ENCODE data around the gene MRTFB. TPM values are rescaled to one million over a fixed set of nuclear protein-coding genes. Genes with fewer than 3 reads are reported as not detected.

Gene MRTFB
- total and polyA plus RNA-seq, 2 donors (not counting 1 experiment from before 2014, with no cell fraction given) = 8.8 to 9.8 TPM

DNA sequence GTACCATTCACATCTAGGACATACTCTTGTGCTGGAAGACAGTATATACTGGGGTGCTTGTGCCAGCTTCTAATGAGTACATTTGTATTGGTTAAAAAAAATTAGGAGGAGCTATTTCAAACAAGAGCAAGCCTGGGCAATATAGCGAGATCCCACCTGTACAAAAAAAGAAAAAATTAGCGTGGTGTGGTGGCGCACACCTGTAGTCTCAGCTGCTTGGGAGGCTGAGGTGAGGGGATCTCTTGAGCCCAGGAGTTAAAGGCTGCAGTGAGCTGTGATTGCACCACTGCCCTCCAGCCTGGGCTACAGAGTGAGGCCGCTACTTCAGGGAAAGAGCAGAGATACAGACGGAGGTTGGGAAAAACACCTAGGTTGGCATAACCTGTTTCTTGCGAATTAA lies 1.2 kb downstream of the MRTFB start:
- H3K4me3 ChIP-seq (replicated peaks in 1 of 4; ENCODE audit: control extremely low read depth in 1 of 4, insufficient read depth in 1 of 4, low read depth in 3 of 4, low read length in 4 of 4) = peak overlapping the region; percentile 76 to 94 (median 91)
- peaks cover 3% of the 10 kb centered on the region for H3K4me1 ChIP-seq (ENCODE audit: control insufficient read depth, extremely low read depth, insufficient read depth, low read length)
- H3K79me2 ChIP-seq (ENCODE audit: control insufficient read depth, insufficient read depth, low read length) = peaks cover 9% of the 10 kb centered on the region
- H3K27me3 ChIP-seq (ENCODE audit: control insufficient read depth, insufficient read depth, low read length) = no peaks in the 10 kb centered on the region
- no peak overlapping the region for H2AFZ ChIP-seq (ENCODE audit: low read length)
- H3K27ac ChIP-seq (ENCODE audit: insufficient read depth, low read length) = no peak overlapping the region
- peak overlapping the region; percentile 97 for H3K4me2 ChIP-seq (ENCODE audit: extremely low read depth, insufficient read depth, low read length)
- TF ChIP-seq, protein P1, sequence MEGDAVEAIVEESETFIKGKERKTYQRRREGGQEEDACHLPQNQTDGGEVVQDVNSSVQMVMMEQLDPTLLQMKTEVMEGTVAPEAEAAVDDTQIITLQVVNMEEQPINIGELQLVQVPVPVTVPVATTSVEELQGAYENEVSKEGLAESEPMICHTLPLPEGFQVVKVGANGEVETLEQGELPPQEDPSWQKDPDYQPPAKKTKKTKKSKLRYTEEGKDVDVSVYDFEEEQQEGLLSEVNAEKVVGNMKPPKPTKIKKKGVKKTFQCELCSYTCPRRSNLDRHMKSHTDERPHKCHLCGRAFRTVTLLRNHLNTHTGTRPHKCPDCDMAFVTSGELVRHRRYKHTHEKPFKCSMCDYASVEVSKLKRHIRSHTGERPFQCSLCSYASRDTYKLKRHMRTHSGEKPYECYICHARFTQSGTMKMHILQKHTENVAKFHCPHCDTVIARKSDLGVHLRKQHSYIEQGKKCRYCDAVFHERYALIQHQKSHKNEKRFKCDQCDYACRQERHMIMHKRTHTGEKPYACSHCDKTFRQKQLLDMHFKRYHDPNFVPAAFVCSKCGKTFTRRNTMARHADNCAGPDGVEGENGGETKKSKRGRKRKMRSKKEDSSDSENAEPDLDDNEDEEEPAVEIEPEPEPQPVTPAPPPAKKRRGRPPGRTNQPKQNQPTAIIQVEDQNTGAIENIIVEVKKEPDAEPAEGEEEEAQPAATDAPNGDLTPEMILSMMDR (conservative IDR thresholded peaks at IDR 0.05 in 1 of 2, IDR thresholded peaks at IDR 0.05 in 1 of 2; ENCODE audit: low read depth in 1 of 2, low read length in 2 of 2) = no peak
- no peak for TF ChIP-seq EZH2 (IDR thresholded peaks at IDR 0.05; ENCODE audit: low read length, missing control alignments)
- peaks cover 3% of the 10 kb centered on the region for H3K36me3 ChIP-seq (ENCODE audit: control insufficient read depth, insufficient read depth, low read length)
- no peak for DNase-seq (ENCODE audit: low read depth in 2 of 2)
- no peak overlapping the region for H3K9ac ChIP-seq (ENCODE audit: insufficient read depth, low read length)
- no peaks in the 10 kb centered on the region for H4K20me1 ChIP-seq (ENCODE audit: control insufficient read depth, extremely low read depth, insufficient read depth, low read length)
- no peaks in the 10 kb centered on the region for H3K9me3 ChIP-seq (ENCODE audit: control insufficient read depth, insufficient read depth, low read depth, low read length)

DNA sequence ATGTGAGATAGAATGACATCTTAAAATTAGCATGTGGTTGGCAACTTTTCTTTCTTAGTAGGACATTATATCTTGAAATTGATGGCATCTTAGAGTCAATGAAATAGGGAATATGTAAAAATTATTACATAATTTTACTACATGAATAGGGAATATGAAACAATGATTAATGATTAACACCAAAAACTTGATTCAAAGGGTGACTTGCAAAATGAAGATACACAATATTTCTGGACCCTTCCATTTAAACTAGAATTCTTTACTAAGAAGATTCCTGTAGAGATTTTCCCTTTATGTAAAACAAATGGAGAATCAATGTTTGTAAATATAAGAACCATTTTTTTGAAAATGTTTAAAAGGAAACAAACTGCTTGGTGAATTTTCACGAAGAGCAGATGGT lies 3.4 kb downstream of the MRTFB start:
- no peaks in the 10 kb centered on the region for H3K27me3 ChIP-seq (ENCODE audit: control insufficient read depth, insufficient read depth, low read length)
- H3K9me3 ChIP-seq (ENCODE audit: control insufficient read depth, insufficient read depth, low read depth, low read length) = no peaks in the 10 kb centered on the region
- H4K20me1 ChIP-seq (ENCODE audit: control insufficient read depth, extremely low read depth, insufficient read depth, low read length) = no peaks in the 10 kb centered on the region
- no peak overlapping the region for H2AFZ ChIP-seq (ENCODE audit: low read length)
- no peak overlapping the region for H3K4me2 ChIP-seq (ENCODE audit: extremely low read depth, insufficient read depth, low read length)
- TF ChIP-seq, protein P1 (conservative IDR thresholded peaks at IDR 0.05 in 1 of 2, IDR thresholded peaks at IDR 0.05 in 1 of 2; ENCODE audit: low read depth in 1 of 2, low read length in 2 of 2) = no peak
- no peak for TF ChIP-seq EZH2 (IDR thresholded peaks at IDR 0.05; ENCODE audit: low read length, missing control alignments)
- H3K9ac ChIP-seq (ENCODE audit: insufficient read depth, low read length) = no peak overlapping the region
- peaks cover 3% of the 10 kb centered on the region for H3K4me1 ChIP-seq (ENCODE audit: control insufficient read depth, extremely low read depth, insufficient read depth, low read length)
- H3K36me3 ChIP-seq (ENCODE audit: control insufficient read depth, insufficient read depth, low read length) = peaks cover 3% of the 10 kb centered on the region
- H3K27ac ChIP-seq (ENCODE audit: insufficient read depth, low read length) = no peak overlapping the region
- DNase-seq (ENCODE audit: low read depth in 2 of 2) = no peak
- H3K79me2 ChIP-seq (ENCODE audit: control insufficient read depth, insufficient read depth, low read length) = peaks cover 9% of the 10 kb centered on the region
- no peak overlapping the region for H3K4me3 ChIP-seq (replicated peaks in 1 of 4; ENCODE audit: control extremely low read depth in 1 of 4, insufficient read depth in 1 of 4, low read depth in 3 of 4, low read length in 4 of 4)

DNA sequence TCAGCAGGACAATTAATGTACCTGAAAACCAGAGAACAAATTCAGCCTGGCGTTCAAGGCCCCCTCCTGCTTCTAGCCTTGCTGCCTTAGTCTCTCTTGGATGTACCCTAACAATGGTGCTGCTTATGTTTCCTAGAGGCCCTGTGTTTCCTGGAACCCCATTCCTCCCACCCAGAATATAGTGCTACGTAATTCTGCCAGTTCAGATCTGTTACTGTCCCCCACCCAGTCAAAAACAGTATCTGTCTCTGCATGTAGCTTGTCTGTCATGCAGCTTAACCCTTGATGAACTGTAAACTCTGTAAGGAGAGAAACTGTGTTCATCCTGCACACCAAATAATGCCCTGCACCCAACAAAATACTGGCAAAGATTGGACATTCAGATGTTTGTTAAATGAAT lies 6.8 kb downstream of the MRTFB start:
- Histone ChIP-seq H2AFZ (ENCODE audit: low read length) (no peak overlapping the region), H3K9ac (ENCODE audit: insufficient read depth, low read length) (no peak overlapping the region), H3K36me3 (ENCODE audit: control insufficient read depth, insufficient read depth, low read length) (peaks cover 3% of the 10 kb centered on the region), H3K27ac (ENCODE audit: insufficient read depth, low read length) (no peak overlapping the region), H3K4me2 (ENCODE audit: extremely low read depth, insufficient read depth, low read length) (no peak overlapping the region), H3K4me1 (ENCODE audit: control insufficient read depth, extremely low read depth, insufficient read depth, low read length) (no peaks in the 10 kb centered on the region), H3K79me2 (ENCODE audit: control insufficient read depth, insufficient read depth, low read length) (peaks cover 3% of the 10 kb centered on the region), H4K20me1 (ENCODE audit: control insufficient read depth, extremely low read depth, insufficient read depth, low read length) (no peaks in the 10 kb centered on the region), H3K27me3 (ENCODE audit: control insufficient read depth, insufficient read depth, low read length) (no peaks in the 10 kb centered on the region), H3K9me3 (ENCODE audit: control insufficient read depth, insufficient read depth, low read depth, low read length) (no peaks in the 10 kb centered on the region), H3K4me3 (replicated peaks in 1 of 4; ENCODE audit: control extremely low read depth in 1 of 4, insufficient read depth in 1 of 4, low read depth in 3 of 4, low read length in 4 of 4) (no peak overlapping the region)
- TF ChIP-seq, protein P1 (conservative IDR thresholded peaks at IDR 0.05 in 1 of 2, IDR thresholded peaks at IDR 0.05 in 1 of 2; ENCODE audit: low read depth in 1 of 2, low read length in 2 of 2) = no peak
- TF ChIP-seq EZH2 (IDR thresholded peaks at IDR 0.05; ENCODE audit: low read length, missing control alignments) = no peak
- DNase-seq (ENCODE audit: low read depth in 2 of 2) = no peak

Data from fibroblast of lung (primary cell).